ENCODE data around the gene SHC3. TPM values are rescaled to one million over a fixed set of nuclear protein-coding genes. Genes with fewer than 3 reads are reported as not detected.

The SHC3 gene, protein sequence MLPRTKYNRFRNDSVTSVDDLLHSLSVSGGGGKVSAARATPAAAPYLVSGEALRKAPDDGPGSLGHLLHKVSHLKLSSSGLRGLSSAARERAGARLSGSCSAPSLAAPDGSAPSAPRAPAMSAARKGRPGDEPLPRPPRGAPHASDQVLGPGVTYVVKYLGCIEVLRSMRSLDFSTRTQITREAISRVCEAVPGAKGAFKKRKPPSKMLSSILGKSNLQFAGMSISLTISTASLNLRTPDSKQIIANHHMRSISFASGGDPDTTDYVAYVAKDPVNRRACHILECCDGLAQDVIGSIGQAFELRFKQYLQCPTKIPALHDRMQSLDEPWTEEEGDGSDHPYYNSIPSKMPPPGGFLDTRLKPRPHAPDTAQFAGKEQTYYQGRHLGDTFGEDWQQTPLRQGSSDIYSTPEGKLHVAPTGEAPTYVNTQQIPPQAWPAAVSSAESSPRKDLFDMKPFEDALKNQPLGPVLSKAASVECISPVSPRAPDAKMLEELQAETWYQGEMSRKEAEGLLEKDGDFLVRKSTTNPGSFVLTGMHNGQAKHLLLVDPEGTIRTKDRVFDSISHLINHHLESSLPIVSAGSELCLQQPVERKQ
- 0.32 to 0.59 TPM (median 0.54 TPM) in 5 replicates for total RNA-seq (2022; extraction: Qiagen RNA extraction)

GRCh38 chr9:89177944-89178829 is at the start of gene SHC3:
Gene SHC3, minus strand, starts transcription at chr9:89178818. Its CDS starts 358 bp downstream, at chr9:89178460.

GRCh38 chr9:88991066-88992034 is 187.3 kb downstream of the SHC3 start, which contains the start of gene S1PR3:
Gene S1PR3, plus strand, starts transcription at chr9:88991468. Its CDS starts 9,733 bp downstream, at chr9:89001201.

Other genes starting within 250 kb of the SHC3 start
- 39.8 to 49.2 TPM (median 43.0 TPM) in 5 replicates for gene S1PR3, start 187.3 kb downstream of the SHC3 start, total RNA-seq (2022; extraction: Qiagen RNA extraction)
- 385 to 467 TPM (median 397 TPM) in 5 replicates for gene CKS2, start 132.4 kb upstream of the SHC3 start, total RNA-seq (2022; extraction: Qiagen RNA extraction)
- gene SECISBP2, start 139.7 kb upstream of the SHC3 start, total RNA-seq (2022; extraction: Qiagen RNA extraction), result 18.3 to 20.5 TPM (median 19.8 TPM) in 5 replicates

All from A549 treated with CORT108297 at 1 μM for 4 hours (cell line).